H1 (cell line): ENCODE data around the gene ABCC4. TPM values are rescaled to one million over a fixed set of nuclear protein-coding genes. Genes with fewer than 3 reads are reported as not detected.

Source experiments
- CTCF ChIA-PET: fragments of 300-600 bp; sonication (Branson Sonifier 250); formaldehyde crosslinking; loops from one replicate; lab custom pipeline; 2021; ENCODE audit not compliant: partially characterized antibody; lab: Charles Lee
- POLR2A ChIA-PET: fragments of 300-600 bp; sonication (Branson Sonifier 250); formaldehyde crosslinking; loops from one replicate; lab custom pipeline; 2021; ENCODE audit warnings: inconsistent platforms; ENCODE audit not compliant: partially characterized antibody; lab: Charles Lee
- DNase-seq, 2 experiments: peaks; one replicate each; pipeline versions ENCODE4 v3.0.0 to v3.0.0-alpha.2; 2010 to 2022; ENCODE audit warnings: low spot score in 2 of 2, low read depth in 1 of 2, mixed read lengths in 1 of 2
- FAIRE-seq: peaks from 2 replicates; lab custom pipeline; 2011; peaks lifted over from hg19 to GRCh38; lab: Jason Lieb, UNC
- H2AFZ ChIP-seq: 2 replicates; pipeline ENCODE4 v1.8.1; 2012; ENCODE audit warnings: low read length, inconsistent platforms
- H2AK5ac ChIP-seq: 2 replicates; pipeline ENCODE4 v1.6.1; 2013; ENCODE audit warnings: low read depth, low read length
- H2BK120ac ChIP-seq: replicated peaks from 2 replicates; pipeline ENCODE3; 2013; ENCODE audit warnings: low read depth, low read length, inconsistent platforms
- H2BK12ac ChIP-seq: 2 replicates; pipeline ENCODE4 v1.6.1; 2013; ENCODE audit warnings: low read depth, low read length
- H2BK15ac ChIP-seq: 2 replicates; pipeline ENCODE4 v1.6.1; 2013; ENCODE audit warnings: low read length
- H2BK20ac ChIP-seq: 2 replicates; pipeline ENCODE4 v1.6.1; 2013; ENCODE audit warnings: low read length
- H2BK5ac ChIP-seq: 2 replicates; pipeline ENCODE4 v1.6.1; 2013; ENCODE audit warnings: low read depth, low read length
- H3K14ac ChIP-seq: 2 replicates; pipeline ENCODE4 v1.6.1; 2013; ENCODE audit warnings: inconsistent platforms; ENCODE audit not compliant: insufficient read length
- H3K18ac ChIP-seq: 2 replicates; pipeline ENCODE4 v1.6.1; 2013; ENCODE audit warnings: low read length; ENCODE audit errors: extremely low read depth
- H3K23ac ChIP-seq: 2 replicates; pipeline ENCODE4 v1.6.1; 2013; ENCODE audit warnings: inconsistent platforms; ENCODE audit not compliant: insufficient read length
- H3K23me2 ChIP-seq: 2 replicates; pipeline ENCODE4 v1.6.1; 2013; ENCODE audit warnings: low read depth, low read length
- H3K27ac ChIP-seq: 2 replicates; pipeline ENCODE4 v1.6.1; 2011; ENCODE audit warnings: low read depth, low read length, inconsistent platforms
- H3K27me3 ChIP-seq, 4 experiments: replicated peaks in 1 of 4; 1 replicate in 1 of 4; 2 replicates in 3 of 4; pipeline versions ENCODE4 v1.6.1 to v1.8.1; 2011 to 2013; ENCODE audit warnings: low read length in 3 of 4, mild to moderate bottlenecking in 3 of 4, inconsistent platforms in 2 of 4, mixed read lengths in 2 of 4, moderate library complexity in 1 of 4; ENCODE audit not compliant: control insufficient read depth in 3 of 4, insufficient read depth in 3 of 4; ENCODE audit errors: extremely low read depth in 1 of 4
- H3K36me3 ChIP-seq, 4 experiments: 2 replicates each; pipeline versions ENCODE4 v1.6.1 to v1.8.1; 2011 to 2013; ENCODE audit warnings: mild to moderate bottlenecking in 4 of 4, low read length in 3 of 4, moderate library complexity in 2 of 4, control low read depth in 1 of 4, inconsistent platforms in 1 of 4; ENCODE audit not compliant: insufficient read depth in 4 of 4, control insufficient read depth in 2 of 4
- H3K4ac ChIP-seq: replicated peaks from 2 replicates; pipeline ENCODE3; 2013; ENCODE audit warnings: low read length, low read depth, mixed read lengths, inconsistent platforms; ENCODE audit not compliant: insufficient read length
- H3K4me1 ChIP-seq, 4 experiments: replicated peaks in 1 of 4; 1 replicate in 1 of 4; 2 replicates in 3 of 4; pipeline versions ENCODE4 v1.6.1 to v1.8.1; 2011 to 2013; ENCODE audit warnings: low read length in 3 of 4, inconsistent platforms in 2 of 4, mixed read lengths in 1 of 4; ENCODE audit not compliant: insufficient read depth in 4 of 4, control insufficient read depth in 3 of 4
- H3K4me2 ChIP-seq, 2 experiments: 2 replicates each; pipeline versions ENCODE4 v1.6.1 to v1.8.1; 2011 to 2013; ENCODE audit warnings: low read depth in 2 of 2, low read length in 2 of 2, control low read depth in 1 of 2, inconsistent platforms in 1 of 2, mild to moderate bottlenecking in 1 of 2; ENCODE audit not compliant: insufficient read depth in 1 of 2
- H3K4me3 ChIP-seq, 4 experiments: fragments of 200-600, 300-600 bp in 1 of 4; sonication (generic), shearing (Covaris generic), sonication (Bioruptor Twin) in 1 of 4; 2 replicates each; pipeline versions ENCODE4 v1.5.1 to v1.8.1; 2011 to 2016; ENCODE audit warnings: low read length in 4 of 4, low read depth in 3 of 4, control low read depth in 2 of 4, inconsistent platforms in 2 of 4, mild to moderate bottlenecking in 2 of 4, mixed read lengths in 1 of 4, moderate library complexity in 1 of 4; ENCODE audit not compliant: insufficient read depth in 2 of 4; ENCODE audit errors: extremely low read depth in 1 of 4
- H3K56ac ChIP-seq: replicated peaks from 2 replicates; pipeline ENCODE3; 2013; ENCODE audit warnings: low read depth, mild to moderate bottlenecking, mixed read lengths, low read length, inconsistent platforms; ENCODE audit not compliant: insufficient read length
- H3K79me1 ChIP-seq: 2 replicates; pipeline ENCODE4 v1.6.1; 2013; ENCODE audit warnings: low read depth, low read length, control low read depth
- H3K79me2 ChIP-seq, 2 experiments: 2 replicates each; pipeline versions ENCODE4 v1.6.1 to v1.8.1; 2012 to 2013; ENCODE audit warnings: low read length in 2 of 2, mild to moderate bottlenecking in 2 of 2, inconsistent platforms in 1 of 2; ENCODE audit not compliant: insufficient read depth in 2 of 2, control insufficient read depth in 1 of 2
- H3K9ac ChIP-seq, 4 experiments: replicated peaks in 1 of 4; 1 replicate in 1 of 4; 2 replicates in 3 of 4; pipeline versions ENCODE4 v1.6.1 to v1.8.1; 2011 to 2013; ENCODE audit warnings: low read depth in 3 of 4, low read length in 3 of 4, control low read depth in 2 of 4, mild to moderate bottlenecking in 2 of 4, moderate library complexity in 2 of 4, inconsistent platforms in 1 of 4; ENCODE audit errors: extremely low read depth in 1 of 4
- H3K9me3 ChIP-seq, 2 experiments: 2 replicates each; pipeline versions ENCODE4 v1.6.1 to v1.8.1; 2012 to 2013; ENCODE audit warnings: mild to moderate bottlenecking in 2 of 2, moderate library complexity in 2 of 2, control low read depth in 1 of 2, inconsistent platforms in 1 of 2, low read depth in 1 of 2, low read length in 1 of 2, mixed read lengths in 1 of 2; ENCODE audit not compliant: insufficient read depth in 2 of 2
- H4K20me1 ChIP-seq, 2 experiments: replicated peaks in 1 of 2; 2 replicates each; pipeline versions ENCODE3 to v1.8.1; 2011 to 2013; ENCODE audit warnings: inconsistent platforms in 2 of 2, low read length in 2 of 2, mild to moderate bottlenecking in 1 of 2; ENCODE audit not compliant: insufficient read depth in 2 of 2, control insufficient read depth in 1 of 2
- H4K5ac ChIP-seq: 2 replicates; pipeline ENCODE4 v1.6.1; 2013; ENCODE audit warnings: low read length, low read depth, mixed read lengths, inconsistent platforms; ENCODE audit not compliant: insufficient read length
- H4K8ac ChIP-seq: 2 replicates; pipeline ENCODE4 v1.8.0; 2013; ENCODE audit warnings: mild to moderate bottlenecking, moderate library complexity, low read length, inconsistent platforms; ENCODE audit not compliant: insufficient read depth; ENCODE audit errors: extremely low read depth
- H4K91ac ChIP-seq: replicated peaks from 2 replicates; pipeline ENCODE3; 2013; ENCODE audit warnings: low read length, mixed read lengths, inconsistent platforms; ENCODE audit not compliant: insufficient read length
- ASH2L ChIP-seq: fragments of 200-600, 300-600 bp; sonication (generic); IDR thresholded peaks from one replicate; pipeline ENCODE4 v1.7.1; 2017; ENCODE audit warnings: low read length
- CBX8 ChIP-seq: fragments of 300-800, 300-1000 bp; sonication (generic); IDR thresholded peaks from 2 replicates; pipeline ENCODE4 v1.7.1; 2016; ENCODE audit warnings: low read depth, low read length, borderline replicate concordance
- CHD1 ChIP-seq: IDR thresholded peaks from 2 replicates; pipeline ENCODE4 v1.6.1; 2012; ENCODE audit warnings: low read depth, low read length, improper control_type of control experiment
- EP300 ChIP-seq, 2 experiments: IDR thresholded peaks; 1 replicate in 1 of 2; 2 replicates in 1 of 2; pipeline ENCODE4 v1.6.1; 2011 to 2012; ENCODE audit warnings: low read depth in 2 of 2, low read length in 2 of 2, mild to moderate bottlenecking in 2 of 2, borderline replicate concordance in 1 of 2, inconsistent platforms in 1 of 2, moderate library complexity in 1 of 2
- FOSL1 ChIP-seq: IDR thresholded peaks from 2 replicates; pipeline ENCODE4 v1.6.1; 2011; ENCODE audit warnings: mild to moderate bottlenecking, low read depth, low read length, moderate library complexity; ENCODE audit not compliant: insufficient read depth
- JUN ChIP-seq: IDR thresholded peaks from 2 replicates; pipeline ENCODE4 v1.6.1; 2011; ENCODE audit warnings: low read depth, mild to moderate bottlenecking, improper control_type of control experiment, low read length
- KDM1A ChIP-seq: fragments of 200-600, 300-600 bp; sonication (generic); IDR thresholded peaks from 2 replicates; pipeline ENCODE4 v1.7.1; 2016; ENCODE audit warnings: mild to moderate bottlenecking, low read length, borderline replicate concordance
- RAD21 ChIP-seq, 2 experiments: IDR thresholded peaks in 1 of 2; conservative IDR thresholded peaks in 1 of 2; 2 replicates each; pipeline ENCODE4 v1.6.1; 2011; ENCODE audit warnings: low read depth in 2 of 2, low read length in 2 of 2, improper control_type of control experiment in 1 of 2, inconsistent platforms in 1 of 2, mild to moderate bottlenecking in 1 of 2, moderate library complexity in 1 of 2
- SIN3A ChIP-seq, 2 experiments: IDR thresholded peaks in 1 of 2; conservative IDR thresholded peaks in 1 of 2; 2 replicates each; pipeline ENCODE4 v1.6.1; 2011 to 2012; ENCODE audit warnings: low read length in 2 of 2, improper control_type of control experiment in 1 of 2, low read depth in 1 of 2, mild to moderate bottlenecking in 1 of 2
- SIX5 ChIP-seq: IDR thresholded peaks from 2 replicates; pipeline ENCODE4 v1.6.1; 2011; ENCODE audit warnings: mild to moderate bottlenecking, low read depth, low read length
- SP1 ChIP-seq: IDR thresholded peaks from 2 replicates; pipeline ENCODE4 v1.6.1; 2011; ENCODE audit warnings: low read depth, low read length
- TAF7 ChIP-seq: optimal IDR thresholded peaks from 2 replicates; pipeline ENCODE3; 2011; ENCODE audit warnings: low read depth, mild to moderate bottlenecking, inconsistent platforms, low read length, moderate library complexity, borderline replicate concordance
- YY1 ChIP-seq: IDR thresholded peaks from 2 replicates; pipeline ENCODE4 v1.6.1; 2011; ENCODE audit warnings: low read depth, mild to moderate bottlenecking, low read length
- ZNF274 ChIP-seq: IDR thresholded peaks from 2 replicates; pipeline ENCODE4 v1.7.0; 2012; ENCODE audit warnings: low read length, borderline replicate concordance; ENCODE audit errors: extremely low read depth
- WGBS, 2 experiments: shearing (Covaris generic) in 1 of 2; methylation state at CpG; one replicate each; pipeline versions ENCODE4 v1.1.6 to v1.1.7; 2013 to 2015; ENCODE audit warnings: low lambda C conversion rate in 2 of 2, mixed read lengths in 2 of 2, inconsistent platforms in 1 of 2, low coverage in 1 of 2, missing lambda C conversion rate in 1 of 2; ENCODE audit not compliant: insufficient replicate concordance in 2 of 2, insufficient coverage in 1 of 2, insufficient read length in 1 of 2; ENCODE audit errors: extremely low coverage in 1 of 2, missing lambda C conversion rate in 1 of 2; 5-methylcytosine and 5-hydroxymethylcytosine counted together
- polyA plus RNA-seq, 7 experiments: library from polyadenylated mRNA; depleted of rRNA in 3 of 7; stranded (reverse) in 5 of 7; unstranded in 2 of 7; fragments of >200 nt in 5 of 7; fragments of 200-250 nt in 2 of 7; gene quantifications; 1 replicate in 5 of 7; 2 replicates in 1 of 7; 4 replicates in 1 of 7; pipeline versions ENCODE4 v1.2.1 to v1.2.3, GENCODE V29; 2011 to 2013; ENCODE audit warnings: missing spikeins in 2 of 7, mixed read lengths in 2 of 7
- total RNA-seq: library from RNA; stranded (reverse); fragmentation: NEBNext Ultra II Directional; extraction: Animal tissue kit (Norgen Biotek cat#: 25700); gene quantifications from 2 replicates; pipeline ENCODE4 v1.2.1, GENCODE V29; 2021

Gene ABCC4
- total and polyA plus RNA-seq, 2 of the 8 experiments (the other 6 are each of a cell fraction or from before 2014, with no cell fraction given) = 4.0 to 14.1 TPM

- ChIA-PET POLR2A (no interaction called here), CTCF (interaction anchor here (0.6 to 1.5 kb wide), 6 partner anchors 8 to 337 kb away, joined by 3 to 4 read pairs (median 3); no protein-coding TSS in a partner anchor)
- H3K27me3 ChIP-seq = no peaks in the 10 kb centered on the region
- H3K9me3 ChIP-seq = no peaks in the 10 kb centered on the region
- H3K4ac ChIP-seq = no peak overlapping the region
- H3K23me2 ChIP-seq = no peaks in the 10 kb centered on the region
- FAIRE-seq = no peak
- no peak overlapping the region for H4K5ac ChIP-seq
- no peak overlapping the region for H2BK120ac ChIP-seq
- no peak overlapping the region for H2BK20ac ChIP-seq
- 93% methylated on average over 4 of the region's 4 CpGs; no CpG with 5 or more reads in 1 of the 2 experiments for WGBS, 2 experiments
- no peak overlapping the region for H2BK5ac ChIP-seq
- no peaks in the 10 kb centered on the region for H3K79me2 ChIP-seq
- H3K56ac ChIP-seq = no peak overlapping the region
- no peak overlapping the region for H2AK5ac ChIP-seq
- no peak for DNase-seq
- H3K4me2 ChIP-seq = no peak overlapping the region
- no peak overlapping the region for H3K27ac ChIP-seq
- no peak overlapping the region for H2BK12ac ChIP-seq
- no peak overlapping the region for H2BK15ac ChIP-seq
- H4K20me1 ChIP-seq = no peaks in the 10 kb centered on the region
- H3K23ac ChIP-seq = no peak overlapping the region
- no peaks in the 10 kb centered on the region for H3K4me1 ChIP-seq
- H3K79me1 ChIP-seq = no peaks in the 10 kb centered on the region
- H3K9ac ChIP-seq = no peak overlapping the region
- no peak overlapping the region for H2AFZ ChIP-seq
- H3K18ac ChIP-seq = no peak overlapping the region
- no peak overlapping the region for H4K91ac ChIP-seq
- H3K36me3 ChIP-seq = no peaks in the 10 kb centered on the region; a peak in 1 of 8 replicates
- H3K14ac ChIP-seq = no peak overlapping the region
- H3K4me3 ChIP-seq = no peak overlapping the region
- no peak overlapping the region for H4K8ac ChIP-seq
- no peak for TF ChIP-seq ASH2L
- TF ChIP-seq SP1 = no peak
- no peak for TF ChIP-seq KDM1A
- no peak for TF ChIP-seq TAF7
- TF ChIP-seq CHD1 = no peak
- TF ChIP-seq RAD21 (IDR thresholded peaks at IDR 0.05 in 1 of 2, conservative IDR thresholded peaks at IDR 0.05 in 1 of 2; ENCODE audit: low read depth in 2 of 2, low read length in 2 of 2) = no peak
- no peak for TF ChIP-seq EP300 (IDR thresholded peaks at IDR 0.05; ENCODE audit: borderline replicate concordance in 1 of 2, low read depth in 2 of 2, low read length in 2 of 2)
- no peak for TF ChIP-seq CBX8
- no peak for TF ChIP-seq YY1
- no peak for TF ChIP-seq FOSL1
- TF ChIP-seq ZNF274 = no peak
- TF ChIP-seq SIN3A (conservative IDR thresholded peaks at IDR 0.05 in 1 of 2, IDR thresholded peaks at IDR 0.05 in 1 of 2; ENCODE audit: low read depth in 1 of 2, low read length in 2 of 2) = no peak
- no peak for TF ChIP-seq SIX5
- no peak for TF ChIP-seq JUN
Observed at GRCh38 chr13:95164830-95165229, 136.4 kb downstream of the ABCC4 start.
